SK-N-SH (cell line): ENCODE measurements around the gene PAX3. TPM values are rescaled to one million over a fixed set of nuclear protein-coding genes. Genes with fewer than 3 reads are reported as not detected.

Experiments
- CTCF ChIA-PET: fragments of 300-600, 350-600 bp; formaldehyde crosslinking; extraction: SDS; loops from one replicate; lab custom pipeline; 2021; lab: Yijun Ruan, JAX
- POLR2A ChIA-PET: fragments of 350-600 bp; sonication (Branson Sonifier 250); formaldehyde crosslinking; extraction: SDS; loops from one replicate; lab custom pipeline; 2020; ENCODE audit warnings: antibody characterized with exemption, inconsistent platforms; lab: Yijun Ruan, JAX
- DNase-seq: peaks from one replicate; pipeline ENCODE4 v3.0.0; 2012
- H2AFZ ChIP-seq: fragments of 200-600 bp; sonication (generic); 2 replicates; pipeline ENCODE4 v1.8.1; 2016; ENCODE audit warnings: antibody characterized with exemption, mild to moderate bottlenecking, low read depth
- H3F3A ChIP-seq: fragments of 200-600 bp; sonication (generic); replicated peaks from 2 replicates; pipeline ENCODE3; 2016; ENCODE audit warnings: antibody characterized with exemption, mild to moderate bottlenecking; ENCODE audit not compliant: insufficient read depth
- H3K27ac ChIP-seq, 2 experiments: fragments of 200-500 bp in 1 of 2; fragments of 200-600 bp in 1 of 2; sonication (Bioruptor generic) in 1 of 2; sonication (generic), shearing (Covaris generic) in 1 of 2; 2 replicates each; pipeline versions ENCODE4 v1.5.1 to v1.6.1; 2014 to 2016; ENCODE audit warnings: low read depth in 2 of 2, inconsistent platforms in 1 of 2, low read length in 1 of 2, mild to moderate bottlenecking in 1 of 2, mixed read lengths in 1 of 2
- H3K27me3 ChIP-seq: fragments of 200-600 bp; sonication (generic), shearing (Covaris generic); 2 replicates; pipeline ENCODE4 v1.6.1; 2016; ENCODE audit warnings: mixed run types; ENCODE audit not compliant: insufficient read depth
- H3K36me3 ChIP-seq, 2 experiments: fragments of 200-500 bp in 1 of 2; fragments of 200-600 bp in 1 of 2; sonication (Bioruptor generic) in 1 of 2; sonication (generic) in 1 of 2; replicated peaks in 1 of 2; 2 replicates each; pipeline versions ENCODE3 to v1.5.1; 2014 to 2016; ENCODE audit warnings: low read length in 1 of 2, mild to moderate bottlenecking in 1 of 2; ENCODE audit not compliant: insufficient read depth in 2 of 2, control insufficient read depth in 1 of 2
- H3K4me1 ChIP-seq, 2 experiments: fragments of 200-500 bp in 1 of 2; fragments of 200-600 bp in 1 of 2; sonication (Bioruptor generic) in 1 of 2; sonication (generic), shearing (Covaris generic) in 1 of 2; 2 replicates each; pipeline versions ENCODE4 v1.5.1 to v1.6.1; 2014 to 2016; ENCODE audit warnings: low read depth in 1 of 2, low read length in 1 of 2, mixed run types in 1 of 2; ENCODE audit not compliant: insufficient read depth in 2 of 2, control insufficient read depth in 1 of 2
- H3K4me2 ChIP-seq: fragments of 200-600 bp; sonication (generic), shearing (Covaris generic); 2 replicates; pipeline ENCODE4 v1.6.1; 2017; ENCODE audit warnings: mixed run types
- H3K4me3 ChIP-seq, 2 experiments: fragments of 200-500 bp in 1 of 2; fragments of 200-600 bp in 1 of 2; sonication (Bioruptor generic) in 1 of 2; sonication (generic), shearing (Covaris generic) in 1 of 2; 2 replicates each; pipeline versions ENCODE4 v1.5.1 to v1.8.1; 2014 to 2016; ENCODE audit warnings: low read depth in 2 of 2, inconsistent platforms in 1 of 2, low read length in 1 of 2, mild to moderate bottlenecking in 1 of 2, mixed read lengths in 1 of 2, moderate library complexity in 1 of 2
- H3K79me2 ChIP-seq: fragments of 200-600 bp; sonication (generic); 2 replicates; pipeline ENCODE4 v1.8.1; 2017; ENCODE audit warnings: mild to moderate bottlenecking; ENCODE audit not compliant: insufficient read depth
- H3K9ac ChIP-seq: fragments of 200-600 bp; sonication (generic); 2 replicates; pipeline ENCODE4 v1.6.1; 2017; ENCODE audit warnings: mixed run types
- H3K9me2 ChIP-seq: fragments of 200-600 bp; sonication (generic); 2 replicates; pipeline ENCODE4 v1.6.1; 2017; ENCODE audit warnings: mixed run types
- H3K9me3 ChIP-seq: fragments of 200-600 bp; sonication (generic); 2 replicates; pipeline ENCODE4 v1.6.1; 2017; ENCODE audit warnings: mixed run types, mild to moderate bottlenecking, moderate library complexity
- H4K20me1 ChIP-seq: fragments of 200-600 bp; sonication (generic); 2 replicates; pipeline ENCODE4 v1.6.1; 2017; ENCODE audit warnings: mild to moderate bottlenecking, mixed run types; ENCODE audit not compliant: insufficient read depth
- CHD2 ChIP-seq: fragments of 150-350 bp; IDR thresholded peaks from 2 replicates; pipeline ENCODE4 v1.6.1; 2018; ENCODE audit warnings: low read length; ENCODE audit not compliant: partially characterized antibody
- EZH2phosphoT487 ChIP-seq: fragments of 200-600 bp; sonication (generic); IDR thresholded peaks from 2 replicates; pipeline ENCODE4 v1.6.1; 2017; ENCODE audit warnings: low read depth, mixed run types, mild to moderate bottlenecking, antibody characterized with exemption, moderate library complexity, borderline replicate concordance
- FOXJ3 ChIP-seq: sonication (generic); formaldehyde crosslinking; IDR thresholded peaks from 2 replicates; pipeline ENCODE4 v1.5.1; 2020; ENCODE audit warnings: mild to moderate bottlenecking, missing genetic modification reagents
- GABPA ChIP-seq: IDR thresholded peaks from 2 replicates; pipeline ENCODE4 v1.4.0; 2012; ENCODE audit warnings: low read depth, mild to moderate bottlenecking
- MEF2A ChIP-seq: IDR thresholded peaks from 2 replicates; pipeline ENCODE4 v1.4.0; 2012; ENCODE audit warnings: low read depth, borderline replicate concordance
- NFIC ChIP-seq: IDR thresholded peaks from 2 replicates; pipeline ENCODE4 v1.4.0; 2012; ENCODE audit warnings: borderline replicate concordance
- RAD21 ChIP-seq: IDR thresholded peaks from 2 replicates; pipeline ENCODE4 v1.6.1; 2012; ENCODE audit warnings: mild to moderate bottlenecking, low read length
- RCOR1 ChIP-seq: fragments of 150-350 bp; IDR thresholded peaks from 2 replicates; pipeline ENCODE4 v1.6.1; 2017; ENCODE audit warnings: antibody characterized with exemption, low read length
- RFX5 ChIP-seq: IDR thresholded peaks from 2 replicates; pipeline ENCODE4 v1.6.1; 2012; ENCODE audit warnings: mild to moderate bottlenecking, improper control_type of control experiment, low read length
- RXRA ChIP-seq: IDR thresholded peaks from 2 replicates; pipeline ENCODE4 v1.4.0; 2012; ENCODE audit warnings: low read depth, mild to moderate bottlenecking, borderline replicate concordance
- TAF1 ChIP-seq: IDR thresholded peaks from 2 replicates; pipeline ENCODE4 v1.6.1; 2012; ENCODE audit warnings: low read depth, mild to moderate bottlenecking, low read length, moderate library complexity, borderline replicate concordance
- TEAD4 ChIP-seq: IDR thresholded peaks from 2 replicates; pipeline ENCODE4 v1.4.0; 2012; ENCODE audit warnings: mild to moderate bottlenecking, borderline replicate concordance; ENCODE audit not compliant: insufficient read depth
- YY1 ChIP-seq: IDR thresholded peaks from 2 replicates; pipeline ENCODE4 v1.4.0; 2012; ENCODE audit warnings: low read depth, mild to moderate bottlenecking
- WGBS: methylation state at CpG from one replicate; pipeline ENCODE4 v1.1.6; 2017; ENCODE audit warnings: low lambda C conversion rate; 5-methylcytosine and 5-hydroxymethylcytosine counted together
- polyA plus RNA-seq, 3 experiments: library from polyadenylated mRNA; depleted of rRNA; stranded (reverse); fragments of >200 nt; gene quantifications; 2 replicates each; pipeline ENCODE4 v1.2.3, GENCODE V29; 2012
- TF ChIP-seq, protein P1 (sequence below): fragments of 200-600 bp; sonication (generic); IDR thresholded peaks from 2 replicates; pipeline ENCODE4 v1.6.1; 2017; ENCODE audit warnings: antibody characterized with exemption, mild to moderate bottlenecking, moderate library complexity
- TF ChIP-seq, protein P2 (sequence below): fragments of 150-350 bp; IDR thresholded peaks from 2 replicates; pipeline ENCODE4 v1.6.1; 2016; ENCODE audit warnings: mild to moderate bottlenecking, low read depth, low read length
- TF ChIP-seq, protein P3 (sequence below): fragments of 150-350 bp; IDR thresholded peaks from 2 replicates; pipeline ENCODE4 v1.6.1; 2017; ENCODE audit warnings: antibody characterized with exemption, low read length, low read depth, borderline replicate concordance
- TF ChIP-seq, protein P4 (sequence below): IDR thresholded peaks from 2 replicates; pipeline ENCODE4 v1.4.0; 2012; ENCODE audit warnings: low read depth, borderline replicate concordance
- TF ChIP-seq, protein P5 (sequence below): IDR thresholded peaks from 2 replicates; pipeline ENCODE4 v1.6.1; 2012; ENCODE audit warnings: mild to moderate bottlenecking, low read depth, low read length, moderate library complexity
- TF ChIP-seq, protein P6 (sequence below): IDR thresholded peaks from 2 replicates; pipeline ENCODE4 v1.4.0; 2012; ENCODE audit warnings: low read depth, borderline replicate concordance
- TF ChIP-seq, protein P7 (sequence below): IDR thresholded peaks from 2 replicates; pipeline ENCODE4; 2012

PAX3 gene
- polyA plus RNA-seq, 1 of the 3 experiments (the other 2 are of a cell fraction): not detected

DNA sequence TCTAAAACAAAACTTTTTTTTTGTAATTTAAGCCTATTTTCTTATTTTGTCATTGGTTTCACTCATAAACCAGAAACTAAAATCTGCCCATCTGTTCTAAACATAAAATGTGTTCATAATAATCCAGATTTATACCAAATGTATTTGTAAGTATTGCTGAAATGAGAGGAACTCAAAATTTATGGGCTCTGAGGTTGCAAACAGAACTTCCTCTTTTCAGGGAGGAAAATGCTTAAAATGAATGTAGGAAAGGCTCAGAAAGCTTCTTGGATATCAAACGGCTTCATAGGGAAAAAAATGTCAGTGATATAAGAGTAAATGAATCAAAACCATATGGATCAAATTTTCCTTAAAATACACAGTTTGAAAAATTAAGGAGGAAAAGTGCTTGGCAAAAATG lies 83.9 kb downstream of the PAX3 start:
- ChIA-PET CTCF (no interaction called here), POLR2A (no interaction called here)
- no peak overlapping the region for H3K27ac ChIP-seq
- 0% methylated on average over 1 of the region's 1 CpG for WGBS
- H3K27me3 ChIP-seq: no peaks in the 10 kb centered on the region
- no peaks in the 10 kb centered on the region for H4K20me1 ChIP-seq
- no peaks in the 10 kb centered on the region for H3K4me1 ChIP-seq
- H2AFZ ChIP-seq: no peak overlapping the region
- no peak for DNase-seq
- H3K9me3 ChIP-seq: no peaks in the 10 kb centered on the region
- H3K4me2 ChIP-seq: no peak overlapping the region
- H3K36me3 ChIP-seq: no peaks in the 10 kb centered on the region
- H3K9me2 ChIP-seq: no peaks in the 10 kb centered on the region
- TF ChIP-seq, protein P1, sequence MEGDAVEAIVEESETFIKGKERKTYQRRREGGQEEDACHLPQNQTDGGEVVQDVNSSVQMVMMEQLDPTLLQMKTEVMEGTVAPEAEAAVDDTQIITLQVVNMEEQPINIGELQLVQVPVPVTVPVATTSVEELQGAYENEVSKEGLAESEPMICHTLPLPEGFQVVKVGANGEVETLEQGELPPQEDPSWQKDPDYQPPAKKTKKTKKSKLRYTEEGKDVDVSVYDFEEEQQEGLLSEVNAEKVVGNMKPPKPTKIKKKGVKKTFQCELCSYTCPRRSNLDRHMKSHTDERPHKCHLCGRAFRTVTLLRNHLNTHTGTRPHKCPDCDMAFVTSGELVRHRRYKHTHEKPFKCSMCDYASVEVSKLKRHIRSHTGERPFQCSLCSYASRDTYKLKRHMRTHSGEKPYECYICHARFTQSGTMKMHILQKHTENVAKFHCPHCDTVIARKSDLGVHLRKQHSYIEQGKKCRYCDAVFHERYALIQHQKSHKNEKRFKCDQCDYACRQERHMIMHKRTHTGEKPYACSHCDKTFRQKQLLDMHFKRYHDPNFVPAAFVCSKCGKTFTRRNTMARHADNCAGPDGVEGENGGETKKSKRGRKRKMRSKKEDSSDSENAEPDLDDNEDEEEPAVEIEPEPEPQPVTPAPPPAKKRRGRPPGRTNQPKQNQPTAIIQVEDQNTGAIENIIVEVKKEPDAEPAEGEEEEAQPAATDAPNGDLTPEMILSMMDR: no peak
- TF ChIP-seq, protein P2, sequence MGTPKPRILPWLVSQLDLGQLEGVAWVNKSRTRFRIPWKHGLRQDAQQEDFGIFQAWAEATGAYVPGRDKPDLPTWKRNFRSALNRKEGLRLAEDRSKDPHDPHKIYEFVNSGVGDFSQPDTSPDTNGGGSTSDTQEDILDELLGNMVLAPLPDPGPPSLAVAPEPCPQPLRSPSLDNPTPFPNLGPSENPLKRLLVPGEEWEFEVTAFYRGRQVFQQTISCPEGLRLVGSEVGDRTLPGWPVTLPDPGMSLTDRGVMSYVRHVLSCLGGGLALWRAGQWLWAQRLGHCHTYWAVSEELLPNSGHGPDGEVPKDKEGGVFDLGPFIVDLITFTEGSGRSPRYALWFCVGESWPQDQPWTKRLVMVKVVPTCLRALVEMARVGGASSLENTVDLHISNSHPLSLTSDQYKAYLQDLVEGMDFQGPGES: no peak
- TF ChIP-seq RFX5 (no peak), YY1 (no peak), RAD21 (no peak), EZH2phosphoT487 (no peak), CHD2 (no peak), NFIC (no peak), GABPA (no peak), TAF1 (no peak), RCOR1 (no peak), MEF2A (no peak), RXRA (no peak), TEAD4 (no peak), FOXJ3 (no peak)
- TF ChIP-seq, protein P3, sequence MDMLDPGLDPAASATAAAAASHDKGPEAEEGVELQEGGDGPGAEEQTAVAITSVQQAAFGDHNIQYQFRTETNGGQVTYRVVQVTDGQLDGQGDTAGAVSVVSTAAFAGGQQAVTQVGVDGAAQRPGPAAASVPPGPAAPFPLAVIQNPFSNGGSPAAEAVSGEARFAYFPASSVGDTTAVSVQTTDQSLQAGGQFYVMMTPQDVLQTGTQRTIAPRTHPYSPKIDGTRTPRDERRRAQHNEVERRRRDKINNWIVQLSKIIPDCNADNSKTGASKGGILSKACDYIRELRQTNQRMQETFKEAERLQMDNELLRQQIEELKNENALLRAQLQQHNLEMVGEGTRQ: no peak
- TF ChIP-seq, protein P4, sequence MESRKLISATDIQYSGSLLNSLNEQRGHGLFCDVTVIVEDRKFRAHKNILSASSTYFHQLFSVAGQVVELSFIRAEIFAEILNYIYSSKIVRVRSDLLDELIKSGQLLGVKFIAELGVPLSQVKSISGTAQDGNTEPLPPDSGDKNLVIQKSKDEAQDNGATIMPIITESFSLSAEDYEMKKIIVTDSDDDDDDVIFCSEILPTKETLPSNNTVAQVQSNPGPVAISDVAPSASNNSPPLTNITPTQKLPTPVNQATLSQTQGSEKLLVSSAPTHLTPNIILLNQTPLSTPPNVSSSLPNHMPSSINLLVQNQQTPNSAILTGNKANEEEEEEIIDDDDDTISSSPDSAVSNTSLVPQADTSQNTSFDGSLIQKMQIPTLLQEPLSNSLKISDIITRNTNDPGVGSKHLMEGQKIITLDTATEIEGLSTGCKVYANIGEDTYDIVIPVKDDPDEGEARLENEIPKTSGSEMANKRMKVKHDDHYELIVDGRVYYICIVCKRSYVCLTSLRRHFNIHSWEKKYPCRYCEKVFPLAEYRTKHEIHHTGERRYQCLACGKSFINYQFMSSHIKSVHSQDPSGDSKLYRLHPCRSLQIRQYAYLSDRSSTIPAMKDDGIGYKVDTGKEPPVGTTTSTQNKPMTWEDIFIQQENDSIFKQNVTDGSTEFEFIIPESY: no peak
- TF ChIP-seq, protein P5, sequence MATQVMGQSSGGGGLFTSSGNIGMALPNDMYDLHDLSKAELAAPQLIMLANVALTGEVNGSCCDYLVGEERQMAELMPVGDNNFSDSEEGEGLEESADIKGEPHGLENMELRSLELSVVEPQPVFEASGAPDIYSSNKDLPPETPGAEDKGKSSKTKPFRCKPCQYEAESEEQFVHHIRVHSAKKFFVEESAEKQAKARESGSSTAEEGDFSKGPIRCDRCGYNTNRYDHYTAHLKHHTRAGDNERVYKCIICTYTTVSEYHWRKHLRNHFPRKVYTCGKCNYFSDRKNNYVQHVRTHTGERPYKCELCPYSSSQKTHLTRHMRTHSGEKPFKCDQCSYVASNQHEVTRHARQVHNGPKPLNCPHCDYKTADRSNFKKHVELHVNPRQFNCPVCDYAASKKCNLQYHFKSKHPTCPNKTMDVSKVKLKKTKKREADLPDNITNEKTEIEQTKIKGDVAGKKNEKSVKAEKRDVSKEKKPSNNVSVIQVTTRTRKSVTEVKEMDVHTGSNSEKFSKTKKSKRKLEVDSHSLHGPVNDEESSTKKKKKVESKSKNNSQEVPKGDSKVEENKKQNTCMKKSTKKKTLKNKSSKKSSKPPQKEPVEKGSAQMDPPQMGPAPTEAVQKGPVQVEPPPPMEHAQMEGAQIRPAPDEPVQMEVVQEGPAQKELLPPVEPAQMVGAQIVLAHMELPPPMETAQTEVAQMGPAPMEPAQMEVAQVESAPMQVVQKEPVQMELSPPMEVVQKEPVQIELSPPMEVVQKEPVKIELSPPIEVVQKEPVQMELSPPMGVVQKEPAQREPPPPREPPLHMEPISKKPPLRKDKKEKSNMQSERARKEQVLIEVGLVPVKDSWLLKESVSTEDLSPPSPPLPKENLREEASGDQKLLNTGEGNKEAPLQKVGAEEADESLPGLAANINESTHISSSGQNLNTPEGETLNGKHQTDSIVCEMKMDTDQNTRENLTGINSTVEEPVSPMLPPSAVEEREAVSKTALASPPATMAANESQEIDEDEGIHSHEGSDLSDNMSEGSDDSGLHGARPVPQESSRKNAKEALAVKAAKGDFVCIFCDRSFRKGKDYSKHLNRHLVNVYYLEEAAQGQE: no peak
- TF ChIP-seq, protein P6, sequence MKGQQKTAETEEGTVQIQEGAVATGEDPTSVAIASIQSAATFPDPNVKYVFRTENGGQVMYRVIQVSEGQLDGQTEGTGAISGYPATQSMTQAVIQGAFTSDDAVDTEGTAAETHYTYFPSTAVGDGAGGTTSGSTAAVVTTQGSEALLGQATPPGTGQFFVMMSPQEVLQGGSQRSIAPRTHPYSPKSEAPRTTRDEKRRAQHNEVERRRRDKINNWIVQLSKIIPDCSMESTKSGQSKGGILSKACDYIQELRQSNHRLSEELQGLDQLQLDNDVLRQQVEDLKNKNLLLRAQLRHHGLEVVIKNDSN: no peak
- TF ChIP-seq, protein P7, sequence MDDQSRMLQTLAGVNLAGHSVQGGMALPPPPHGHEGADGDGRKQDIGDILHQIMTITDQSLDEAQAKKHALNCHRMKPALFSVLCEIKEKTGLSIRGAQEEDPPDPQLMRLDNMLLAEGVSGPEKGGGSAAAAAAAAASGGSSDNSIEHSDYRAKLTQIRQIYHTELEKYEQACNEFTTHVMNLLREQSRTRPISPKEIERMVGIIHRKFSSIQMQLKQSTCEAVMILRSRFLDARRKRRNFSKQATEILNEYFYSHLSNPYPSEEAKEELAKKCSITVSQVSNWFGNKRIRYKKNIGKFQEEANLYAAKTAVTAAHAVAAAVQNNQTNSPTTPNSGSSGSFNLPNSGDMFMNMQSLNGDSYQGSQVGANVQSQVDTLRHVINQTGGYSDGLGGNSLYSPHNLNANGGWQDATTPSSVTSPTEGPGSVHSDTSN: no peak
- no peaks in the 10 kb centered on the region for H3K79me2 ChIP-seq
- H3K4me3 ChIP-seq: no peak overlapping the region
- H3K9ac ChIP-seq: no peak overlapping the region
- H3F3A ChIP-seq: no peaks in the 10 kb centered on the region
